Central memory CD4-positive, alpha-beta T cell (primary cell): ENCODE results near the gene MYO1E.
A peak's percentile ranks its signal among the peaks of the same experiment; 100 is the strongest.
"Not testable (repeated sequence)": the region's sequence is repeated elsewhere in the genome, so short reads cannot be mapped to it uniquely, and the experiment has no call there.

Source experiments
- DNase-seq: peaks from one replicate; pipeline ENCODE4 v3.0.0; 2022

MYO1E gene

DNA sequence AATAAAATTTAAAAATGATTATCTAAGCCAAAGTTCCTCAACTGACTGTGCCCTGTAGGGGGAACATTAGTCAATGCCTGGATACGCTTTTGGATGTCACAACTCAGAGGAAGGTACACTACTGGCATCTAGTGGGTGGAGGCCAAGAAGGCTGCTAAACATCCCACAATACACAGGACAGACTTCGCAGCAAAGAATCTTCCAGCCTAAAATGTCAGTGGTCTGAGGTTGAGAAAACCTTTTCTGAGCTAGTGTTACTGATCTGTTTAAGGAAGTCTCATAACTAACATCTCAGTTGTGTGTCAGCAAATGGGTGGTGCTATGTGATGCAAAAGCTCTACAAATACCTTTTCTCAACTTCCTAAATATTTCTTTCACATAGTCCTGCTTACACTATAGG lies 186.9 kb downstream of the MYO1E start:
- DNase-seq: no peak

DNA sequence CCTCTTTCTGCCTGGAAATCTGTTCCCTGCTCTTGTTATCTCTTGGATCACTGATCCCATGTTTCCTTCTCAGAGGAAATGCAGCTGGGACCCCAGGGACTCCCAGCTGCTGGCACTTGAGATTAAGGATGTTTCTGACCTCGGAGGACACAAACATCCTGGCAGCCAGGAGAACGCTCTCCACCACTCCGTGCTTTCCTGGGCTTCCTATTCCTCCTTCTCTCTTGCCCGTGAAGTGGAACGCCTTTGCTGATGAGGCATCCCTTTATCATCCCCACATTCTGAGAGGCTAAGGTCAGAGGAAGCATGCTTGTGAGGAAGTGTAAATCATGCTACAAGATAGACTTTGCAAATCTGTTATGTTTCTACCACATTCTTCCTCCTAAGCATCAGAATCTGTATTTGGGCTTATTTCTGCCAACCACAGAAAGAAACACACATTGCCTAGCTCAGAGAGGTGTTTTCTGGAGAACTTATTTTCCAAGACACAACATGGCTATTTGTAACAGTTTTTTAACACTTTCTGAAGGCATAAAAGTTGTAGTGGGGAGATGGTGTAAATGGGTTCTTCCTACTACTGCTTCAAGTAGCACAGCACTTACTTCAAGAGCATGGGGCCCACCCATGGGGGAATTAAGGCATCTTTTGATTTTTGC lies 191.6 kb downstream of the MYO1E start:
- DNase-seq: no peak

DNA sequence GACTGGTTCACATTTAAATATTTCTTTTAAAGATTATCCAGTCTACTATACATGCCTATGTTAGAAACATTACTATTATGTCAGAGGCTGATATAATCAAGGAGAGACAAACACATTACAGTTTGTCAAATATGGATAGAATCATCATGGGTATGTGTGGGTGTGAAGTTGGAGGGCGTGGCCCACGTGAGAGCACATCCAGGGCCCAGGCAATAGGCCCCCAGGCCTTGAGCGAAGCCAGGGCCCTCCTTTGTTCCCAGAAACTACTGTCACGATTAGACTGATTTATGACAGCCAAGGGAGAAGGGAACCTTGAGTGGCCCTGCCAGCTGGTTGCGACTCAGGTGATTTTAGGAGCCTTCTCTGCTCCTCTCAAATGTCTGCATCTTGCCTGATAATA lies 193.0 kb downstream of the MYO1E start:
- DNase-seq: no peak

DNA sequence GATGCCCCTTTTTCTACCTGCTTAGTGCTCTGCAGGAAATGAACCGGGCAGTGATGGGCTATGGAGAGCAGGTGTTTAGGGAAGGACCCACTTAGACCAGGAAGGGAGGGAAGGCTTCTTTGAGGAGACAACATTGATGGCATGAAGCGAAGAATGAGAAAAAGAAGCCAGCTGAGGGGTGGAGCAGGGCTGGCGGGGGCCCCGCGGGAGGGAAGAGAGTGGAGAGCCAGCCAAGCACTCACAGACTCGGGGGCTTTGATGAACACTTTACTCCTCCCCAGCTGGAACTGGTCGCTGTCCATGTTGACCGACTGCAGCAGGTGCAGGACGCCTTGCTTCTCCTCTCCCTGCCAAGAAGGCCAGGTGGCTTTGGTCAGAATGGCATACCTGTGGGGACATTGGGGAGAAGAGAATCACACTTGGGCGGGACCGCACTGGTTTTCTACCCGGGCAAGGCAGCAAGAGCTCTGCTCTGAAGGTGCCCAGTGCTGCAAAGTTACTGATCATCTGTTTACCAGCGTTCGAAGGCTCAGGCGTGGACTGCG lies 194.4 kb downstream of the MYO1E start:
- DNase-seq: no peak

DNA sequence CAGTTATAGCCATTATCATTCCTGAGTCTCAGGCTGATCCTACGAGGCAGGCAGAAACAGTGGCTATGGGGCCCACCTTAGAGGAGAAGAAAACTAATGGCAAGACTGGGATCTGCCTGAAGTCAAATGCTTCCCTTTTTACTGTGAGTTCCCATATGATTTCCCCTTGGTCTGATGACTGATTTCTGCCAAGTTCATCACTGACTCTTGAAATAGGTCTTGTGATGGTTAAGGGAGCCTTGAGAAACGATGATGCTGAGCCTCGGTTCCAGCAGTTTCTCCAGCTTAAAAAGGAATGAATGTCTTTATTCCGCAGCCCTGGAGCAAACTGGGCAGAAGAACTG lies 195.4 kb downstream of the MYO1E start:
- no peak for DNase-seq

DNA sequence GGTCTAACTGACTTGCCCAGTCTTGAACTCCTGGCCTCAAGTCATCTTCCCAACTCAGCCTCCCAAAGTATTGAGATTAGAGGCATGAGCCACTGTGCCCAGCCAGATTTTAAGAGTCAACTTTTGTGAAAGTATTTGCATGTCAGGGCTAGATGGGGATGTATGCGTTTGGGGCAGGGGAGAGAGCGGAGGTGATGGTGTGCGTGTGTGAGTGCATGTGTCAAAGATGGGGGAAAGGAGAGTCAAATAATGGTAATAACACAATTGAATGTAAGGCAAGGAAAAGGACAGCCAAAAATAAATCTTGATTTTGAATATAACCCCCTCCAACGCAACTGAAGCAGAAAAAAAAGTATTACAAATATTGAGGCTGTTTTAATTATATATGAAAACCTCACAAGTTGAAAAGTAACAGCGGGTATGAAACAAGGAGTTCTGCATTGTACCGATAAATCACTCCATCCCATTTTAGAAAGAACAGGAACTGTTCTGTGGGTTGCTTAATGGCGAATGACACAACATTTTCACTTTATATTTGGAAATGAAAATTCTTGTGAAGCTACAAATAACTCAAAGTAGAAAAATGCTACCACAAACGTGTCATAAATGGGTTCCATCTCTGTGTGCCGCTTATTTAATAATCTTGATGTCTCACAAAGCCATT lies 195.9 kb downstream of the MYO1E start:
- no peak for DNase-seq

DNA sequence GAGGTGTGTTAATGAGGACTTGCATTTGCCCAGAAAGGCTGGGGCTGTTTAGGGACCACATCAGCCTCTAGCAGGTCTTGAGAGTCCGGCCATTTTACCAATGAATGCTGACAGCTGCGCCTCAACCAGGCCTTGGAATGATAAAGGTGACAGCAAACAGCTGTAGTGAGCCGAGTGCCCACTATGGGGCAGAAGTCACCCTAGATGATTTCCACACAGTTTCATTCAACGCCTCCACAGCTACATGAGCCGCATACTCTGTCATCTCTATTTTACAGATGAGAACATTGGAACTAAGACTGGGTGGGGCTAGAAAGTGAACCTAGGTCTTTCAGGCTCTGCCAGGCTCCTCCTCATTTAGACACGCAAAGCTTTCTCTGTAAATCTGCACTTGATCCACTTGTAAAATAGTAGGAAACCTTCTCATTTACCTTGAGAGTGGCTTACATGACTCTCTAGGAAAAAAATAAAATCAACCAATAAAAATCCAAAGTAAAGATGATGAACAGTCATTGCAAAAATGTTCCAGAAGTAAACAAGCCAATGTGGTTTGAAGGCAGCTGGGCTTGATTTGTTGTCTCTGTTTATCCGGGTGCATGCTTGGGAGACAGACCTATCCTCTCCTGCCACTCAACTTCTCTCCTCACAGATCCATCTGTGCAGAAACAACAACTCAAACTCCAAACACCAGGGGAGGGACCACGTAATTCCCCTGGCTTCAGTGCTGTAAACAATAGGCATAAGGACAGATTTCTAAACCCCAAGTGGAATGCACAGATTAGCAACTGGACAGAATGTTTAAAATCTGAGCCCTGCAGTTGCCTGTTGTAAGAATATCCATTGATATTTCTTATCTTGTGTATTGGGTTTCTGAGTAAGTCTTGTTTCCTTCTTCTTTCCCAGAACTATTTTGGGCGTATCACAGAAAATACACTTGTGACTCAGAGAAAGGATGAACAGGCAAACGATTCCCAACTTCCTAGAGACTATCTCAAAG lies 197.5 kb downstream of the MYO1E start:
- peak; percentile 7 for DNase-seq

DNA sequence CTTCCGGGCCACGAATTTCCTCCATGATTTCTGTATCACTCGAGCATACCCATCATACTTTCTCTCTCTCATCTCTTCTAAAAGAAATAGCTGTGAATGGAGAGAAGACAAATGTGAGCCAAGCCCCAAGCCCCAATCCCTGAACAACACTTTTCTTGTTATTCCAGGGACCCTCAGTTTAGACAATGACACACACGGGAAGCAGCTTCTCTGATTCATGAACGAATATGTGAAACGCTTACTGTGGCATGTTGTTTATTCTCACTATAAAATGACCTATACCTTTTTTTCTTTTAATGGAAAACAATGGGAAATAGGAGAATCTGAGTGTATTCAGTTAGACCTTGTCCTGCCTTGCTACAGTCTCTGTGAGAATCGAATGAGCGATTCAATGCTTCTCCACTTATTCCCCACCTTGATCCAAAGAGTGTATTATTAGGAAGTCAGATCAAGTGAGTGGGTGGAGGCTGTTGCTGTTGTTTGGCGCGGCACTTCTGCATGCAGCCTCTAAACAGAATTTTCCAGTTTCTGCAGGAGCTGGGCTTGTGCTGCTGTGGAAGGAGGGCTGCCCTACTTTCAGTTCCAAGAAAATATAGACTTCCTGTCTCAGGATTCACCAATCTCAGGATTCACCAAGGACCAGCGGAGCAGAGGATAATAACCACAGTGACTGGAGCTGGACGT lies 198.4 kb downstream of the MYO1E start:
- no peak for DNase-seq

DNA sequence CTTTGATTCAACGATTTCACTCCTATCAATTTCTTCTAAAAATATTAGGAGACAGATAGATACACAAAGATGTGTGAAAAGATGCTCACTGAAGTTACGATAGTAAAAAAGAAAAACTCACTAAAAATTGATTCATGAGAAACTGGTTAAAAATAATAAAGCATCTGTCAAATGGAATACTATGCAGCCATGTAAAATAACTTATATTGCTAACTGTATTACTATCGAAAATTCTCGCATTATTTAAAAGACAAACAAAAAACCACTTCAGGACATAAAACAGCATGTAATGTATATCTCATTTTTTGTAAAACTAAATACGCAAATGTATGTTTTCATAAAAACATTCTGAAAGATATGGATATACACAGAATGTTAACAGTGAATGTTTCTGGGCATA lies 199.5 kb downstream of the MYO1E start:
- DNase-seq: no peak

DNA sequence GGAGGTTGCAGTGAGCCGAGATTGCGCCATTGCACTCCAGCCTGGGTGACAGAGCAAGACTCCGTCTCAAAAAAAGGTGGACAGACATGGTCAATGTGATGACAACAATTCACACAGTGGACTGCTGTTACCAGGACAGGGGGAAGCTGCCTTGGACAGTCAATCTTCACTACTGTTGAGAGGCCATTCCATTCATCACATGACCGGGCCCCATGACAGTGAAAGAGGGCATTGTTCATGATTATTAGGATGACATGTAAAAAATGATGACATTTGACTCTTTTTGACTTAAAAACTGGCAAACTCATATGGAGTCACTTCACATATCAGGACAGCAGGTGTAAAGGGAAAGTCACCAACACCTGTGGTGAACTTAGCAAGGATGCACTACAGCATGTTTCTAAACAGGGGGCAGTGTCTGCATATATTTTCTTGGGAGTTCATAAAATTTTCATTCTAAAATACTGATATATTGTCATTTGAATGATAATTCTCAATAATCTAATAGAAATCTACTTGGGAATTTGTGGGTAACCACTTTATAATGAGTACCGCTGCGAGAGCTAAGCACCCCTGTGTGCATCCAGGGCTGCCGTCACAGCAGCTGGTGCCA lies 200.3 kb downstream of the MYO1E start:
- DNase-seq: no peak

DNA sequence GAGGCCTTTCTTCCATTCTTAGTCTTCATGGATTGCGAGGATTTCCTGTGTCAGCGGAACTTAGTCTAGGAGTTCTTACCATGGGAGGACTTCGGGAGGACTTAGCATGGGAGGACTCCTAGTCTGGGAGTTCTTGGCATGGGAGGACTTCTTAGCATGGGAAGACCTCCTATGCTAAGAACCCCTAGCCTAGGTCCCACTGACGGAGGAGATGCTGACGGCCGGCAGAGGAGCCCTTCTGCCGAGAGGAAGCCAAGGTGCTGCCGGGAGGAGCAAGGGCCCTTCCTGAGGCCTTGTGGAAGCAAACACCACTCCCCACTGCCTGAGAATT lies 201.6 kb downstream of the MYO1E start:
- DNase-seq: no peak

DNA sequence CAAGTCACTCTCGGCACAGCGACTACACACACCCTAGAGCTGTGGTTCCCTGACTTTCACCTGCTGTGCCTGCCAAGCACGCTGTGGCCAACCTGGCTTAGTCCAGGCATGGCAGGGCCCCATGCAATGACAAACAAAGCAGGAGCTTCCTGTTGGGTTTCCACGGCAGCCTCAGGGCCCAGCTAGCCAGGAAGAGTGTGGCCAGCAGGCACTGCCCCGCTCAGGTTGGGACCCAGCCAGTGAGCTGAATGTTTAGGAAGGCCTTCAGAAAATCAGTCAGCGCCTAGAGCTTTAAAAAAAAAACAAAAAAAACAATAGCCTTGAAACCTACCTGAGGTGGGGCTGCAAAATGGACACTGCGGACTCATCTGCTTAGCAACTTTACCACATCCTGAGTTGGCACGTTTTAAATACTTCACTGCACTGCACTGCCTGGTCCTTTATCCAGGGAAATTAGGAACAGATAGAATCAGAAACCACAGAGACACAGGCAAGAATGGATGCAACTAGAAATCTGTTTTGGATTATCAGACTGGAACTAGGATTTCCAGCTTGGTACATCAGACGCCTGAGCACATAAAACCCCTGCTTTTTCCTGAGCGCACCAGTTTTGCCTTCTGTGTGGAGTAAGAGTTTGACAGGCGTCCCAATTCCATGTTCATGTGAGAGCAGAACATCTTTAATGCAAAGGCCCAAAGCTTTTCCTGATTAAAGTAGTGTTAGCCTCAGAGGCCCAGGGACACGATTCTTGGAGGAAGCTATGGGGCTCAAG lies 202.2 kb downstream of the MYO1E start:
- DNase-seq: no peak

DNA sequence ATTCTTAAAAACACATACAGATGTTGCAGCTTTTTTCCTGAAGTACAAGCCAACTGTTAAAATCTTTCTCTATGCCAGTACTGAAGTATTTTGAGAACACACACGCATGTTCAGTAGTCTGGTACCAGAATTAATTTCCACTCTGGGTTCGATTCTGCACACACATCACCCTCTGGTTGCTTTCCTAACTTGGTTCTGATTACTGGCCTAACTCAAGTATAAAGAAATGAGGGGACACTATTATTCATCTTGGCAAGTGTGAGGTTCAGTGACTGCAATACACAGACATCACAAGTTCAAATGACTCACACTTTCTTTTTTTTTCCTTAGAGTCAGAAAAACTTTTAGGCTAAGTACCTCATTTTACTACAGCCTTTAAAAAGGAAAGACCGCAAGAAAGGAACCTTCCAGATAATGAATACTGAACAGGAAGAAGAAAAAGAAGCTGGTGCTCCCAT lies 203.4 kb downstream of the MYO1E start:
- DNase-seq: no peak

DNA sequence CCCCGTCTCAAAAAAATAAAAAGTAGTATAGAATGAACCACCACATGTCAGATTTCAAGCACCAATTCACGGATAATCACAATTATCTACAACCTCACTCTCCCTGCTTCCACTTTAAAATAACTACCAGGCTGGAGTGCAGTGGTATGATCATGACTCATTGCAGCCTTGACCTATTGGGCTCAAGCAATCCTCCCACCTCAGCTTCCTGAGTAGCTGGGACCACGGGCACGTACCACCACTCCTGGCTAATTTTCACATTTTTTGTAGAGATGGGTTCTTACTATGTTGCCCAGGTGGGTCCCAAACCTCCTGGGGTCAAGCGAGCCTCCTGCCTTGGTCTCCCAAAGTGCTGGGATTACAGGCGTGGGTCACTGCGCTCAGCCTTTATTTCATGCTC lies 204.1 kb downstream of the MYO1E start:
- no peak for DNase-seq

DNA sequence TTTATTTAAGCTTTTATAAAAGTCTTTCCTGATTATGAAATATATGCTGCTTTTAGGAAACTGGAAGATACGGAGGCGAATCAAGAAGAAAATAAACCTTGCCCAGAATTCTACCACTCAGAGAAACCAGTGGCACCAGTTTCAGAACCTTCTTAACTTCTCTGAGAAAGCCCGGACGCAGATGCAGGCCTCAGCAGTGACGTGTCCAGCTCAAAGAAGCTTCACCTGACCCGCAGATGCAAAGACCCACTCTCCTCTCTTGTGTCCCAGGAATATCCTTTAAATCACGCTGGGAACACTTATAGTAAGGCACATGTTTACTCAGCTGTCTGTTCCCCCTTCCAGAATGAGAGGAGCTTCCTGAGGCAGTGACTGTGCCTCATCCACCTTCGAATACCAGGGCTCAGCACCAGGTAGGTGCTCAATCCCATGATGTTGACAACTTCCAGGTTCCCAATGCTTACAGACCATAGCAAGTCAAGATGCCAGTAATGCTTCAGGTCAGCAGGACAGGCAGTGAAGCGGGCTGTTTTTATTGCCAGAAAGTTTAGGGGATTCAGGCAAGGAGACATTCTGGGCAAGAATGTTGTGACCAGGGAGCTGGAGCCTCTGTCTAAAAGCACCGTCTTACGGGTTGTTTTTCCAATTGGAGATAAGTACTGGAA lies 205.9 kb downstream of the MYO1E start:
- DNase-seq: no peak

DNA sequence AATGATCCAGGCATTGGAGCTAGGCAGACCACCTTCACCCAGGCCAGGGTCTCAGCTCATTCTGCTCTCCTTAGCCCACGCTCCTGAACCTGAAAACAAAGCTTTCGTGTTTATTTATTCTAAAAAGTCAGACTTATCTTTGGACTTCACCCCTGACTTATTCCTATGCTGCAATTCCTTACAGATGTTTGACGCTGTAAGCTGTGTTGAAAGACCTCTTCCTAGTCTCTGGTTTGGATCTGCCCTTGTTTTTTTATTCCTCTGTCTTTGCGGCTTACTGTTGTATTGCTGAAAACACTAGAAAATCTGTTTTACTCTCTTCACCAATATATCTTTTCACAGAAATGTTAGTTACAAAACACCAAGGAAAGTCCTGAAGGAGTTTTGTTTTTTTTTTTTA lies 206.5 kb downstream of the MYO1E start:
- no peak for DNase-seq

DNA sequence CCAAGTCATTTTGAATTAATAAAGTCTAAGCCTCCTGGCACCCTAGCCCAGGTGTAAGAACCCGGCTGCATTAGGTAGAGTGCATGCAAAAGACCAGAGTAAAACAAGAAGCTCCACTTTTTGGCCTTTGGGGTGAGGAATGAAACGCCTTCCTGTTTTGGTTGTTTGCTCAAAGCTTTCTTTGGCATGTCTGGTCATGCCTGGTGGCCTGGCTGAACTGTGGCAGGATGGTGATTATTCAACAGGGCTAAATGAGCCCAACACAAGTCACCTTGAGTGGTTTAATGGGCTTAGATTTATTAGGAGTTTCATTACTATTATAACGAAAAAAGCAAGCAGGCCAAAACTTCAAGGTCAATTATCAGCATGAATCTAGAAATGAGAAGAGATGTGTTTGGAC lies 206.9 kb downstream of the MYO1E start:
- DNase-seq: no peak

DNA sequence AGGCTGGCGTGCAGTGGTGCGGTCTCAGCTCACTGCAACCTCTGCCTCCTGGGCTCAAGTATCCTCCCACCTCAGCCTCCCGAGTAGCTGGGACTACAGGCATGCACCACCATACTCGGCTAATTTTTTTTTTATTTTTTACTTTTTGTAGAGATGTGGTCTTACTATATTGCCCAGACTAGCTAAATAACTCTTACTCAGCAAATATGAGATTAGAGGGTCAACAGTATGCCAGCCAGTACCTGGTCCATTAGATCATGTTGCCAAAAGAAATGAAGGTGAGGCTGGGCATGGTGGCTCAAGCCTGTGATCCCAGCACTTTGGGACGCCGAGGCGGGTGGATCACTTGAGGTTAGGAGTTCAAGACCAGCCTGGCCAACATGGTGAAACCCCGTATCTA lies 210.6 kb downstream of the MYO1E start:
- DNase-seq: not testable (repeated sequence)

DNA sequence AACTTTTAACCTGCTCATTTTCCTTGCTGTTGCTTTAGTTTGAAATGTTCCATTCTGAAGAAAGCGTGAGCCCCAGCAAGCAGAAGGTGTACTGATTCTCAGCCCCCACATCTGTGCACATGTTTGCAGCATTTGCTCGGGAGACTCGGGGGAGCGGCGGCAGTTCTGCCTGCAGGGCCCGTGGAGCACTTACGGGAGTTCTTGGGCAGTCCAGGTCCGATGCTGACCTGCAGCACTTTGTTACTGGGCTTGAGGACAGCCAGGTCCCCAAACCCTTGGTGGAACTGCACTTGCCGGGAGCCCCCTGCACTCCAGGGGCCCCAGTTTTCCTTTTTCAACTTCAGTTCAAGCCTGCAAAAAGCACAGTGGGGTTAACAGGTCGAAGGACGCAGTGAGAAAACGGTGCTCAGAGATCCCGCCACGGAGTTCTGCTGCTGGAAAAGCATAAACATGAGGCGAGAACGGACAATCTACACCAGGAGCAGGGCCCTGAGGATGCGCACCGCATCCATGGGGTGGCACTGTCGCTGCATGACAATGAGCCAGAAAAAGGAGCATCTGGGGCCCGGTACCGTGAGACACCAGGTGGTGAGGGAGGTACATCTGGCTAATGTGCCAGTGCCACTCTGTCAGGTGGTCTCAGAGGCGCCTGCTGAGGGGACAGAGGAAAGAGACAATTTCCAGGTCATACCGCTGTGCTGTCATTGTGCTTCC lies 211.6 kb downstream of the MYO1E start:
- DNase-seq: no peak

DNA sequence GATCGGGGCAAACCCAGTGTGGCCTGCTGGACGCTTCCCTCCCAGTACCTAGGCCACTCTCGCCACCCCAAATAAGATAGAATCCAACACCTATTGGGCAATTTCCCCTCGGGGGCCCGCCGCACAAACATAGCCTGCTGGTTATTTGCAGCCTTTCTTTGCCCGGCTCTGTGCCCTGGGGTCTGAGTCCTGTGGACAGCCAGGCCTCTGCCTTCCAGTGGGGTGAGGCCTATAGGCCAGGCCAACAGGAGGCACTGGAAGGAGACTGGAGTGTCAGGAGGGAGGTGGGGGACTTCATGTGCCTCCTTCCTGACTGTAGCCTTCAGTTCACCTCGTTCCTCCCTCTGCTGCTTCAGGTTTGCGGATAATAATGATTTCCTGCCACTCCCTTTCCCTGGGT lies 213.5 kb downstream of the MYO1E start:
- no peak for DNase-seq

DNA sequence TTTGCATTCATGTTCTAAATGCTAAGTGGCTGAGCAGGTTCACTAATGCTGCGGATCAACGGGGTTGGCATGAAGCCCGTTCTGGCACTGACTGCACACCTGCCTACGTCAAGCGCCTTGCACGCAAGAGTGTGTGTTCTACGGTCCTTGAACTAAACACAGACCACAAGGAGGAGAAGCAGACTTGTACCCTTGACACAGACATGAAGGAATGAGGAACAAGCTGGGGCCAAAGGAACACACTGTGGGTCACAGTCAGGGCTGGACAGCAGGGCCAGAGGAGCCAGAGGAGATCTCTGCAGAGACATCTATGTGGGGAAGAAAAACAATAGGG lies 214.0 kb downstream of the MYO1E start:
- DNase-seq: no peak
